Ovary (tissue), 9 donors: Measurements from ENCODE around the gene TMTC4. TPM values are rescaled to one million over a fixed set of nuclear protein-coding genes. Genes with fewer than 3 reads are reported as not detected.
A peak's percentile ranks its signal among the peaks of the same experiment; 100 is the strongest.

Experiments
- DNase-seq, 5 donors: peaks; one replicate each; pipeline ENCODE4 v3.0.0-alpha.2; 2019 to 2020
- H3K27ac ChIP-seq, 2 donors: fragments of 200-600 bp; one replicate each; pipeline versions ENCODE4 v1.5.1 to v1.8.0; 2019 to 2022
- H3K27me3 ChIP-seq: fragments of 200-600 bp; one replicate; pipeline ENCODE4 v1.8.0; 2022
- H3K36me3 ChIP-seq: fragments of 200-600 bp; sonication (generic); one replicate; pipeline ENCODE4 v1.5.1; 2019
- H3K4me1 ChIP-seq: one replicate; pipeline ENCODE4 v1.8.1; 2013; ENCODE audit warnings: mild to moderate bottlenecking, moderate library complexity; ENCODE audit not compliant: insufficient read depth
- H3K4me3 ChIP-seq: fragments of 200-600 bp; sonication (generic); one replicate; pipeline ENCODE4 v1.5.1; 2017
- H3K9me3 ChIP-seq, 2 donors: fragments of 200-600 bp in 1 of 2; sonication (generic) in 1 of 2; one replicate each; pipeline versions ENCODE4 v1.5.1 to v1.8.1; 2013 to 2019; ENCODE audit warnings: mild to moderate bottlenecking in 1 of 2, moderate library complexity in 1 of 2
- EP300 ChIP-seq: sonication (generic); formaldehyde crosslinking; IDR thresholded peaks from one replicate; pipeline ENCODE4 v1.6.1; 2017; ENCODE audit warnings: antibody characterized with exemption
- POLR2A ChIP-seq: fragments of 450-650 bp; IDR thresholded peaks from one replicate; pipeline ENCODE4 v1.6.1; 2017; ENCODE audit warnings: antibody characterized with exemption, mild to moderate bottlenecking, moderate library complexity
- WGBS, 3 donors: extraction: QIAGEN DNeasy Blood & Tissue Kit in 1 of 3; methylation state at CpG; one replicate each; pipeline versions ENCODE4 v1.1.5 to v1.1.7; 2013 to 2017; 5-methylcytosine and 5-hydroxymethylcytosine counted together
- intact Hi-C, 4 donors: fragments of 100-400 bp; cut with DNase I; formaldehyde crosslinking; loops; one replicate each; pipeline versions ENCODE4 v1.11.0 to v1.15.1; 2022 to 2023
- polyA plus RNA-seq, 2 donors: library from polyadenylated mRNA; stranded (reverse); fragments of 200-250 nt in 1 of 2; fragments of 350-450 nt in 1 of 2; fragmentation: Illumina TruSeq in 1 of 2; extraction: RNeasy Lipid Tissue Mini Kit (QIAGEN cat#74804) in 1 of 2; gene quantifications; one replicate each; pipeline ENCODE4 v1.2.3, GENCODE V29; 2013 to 2014
- total RNA-seq, 7 donors: library from RNA; depleted of rRNA in 2 of 7; stranded (reverse); fragments of >200 nt in 2 of 7; fragmentation: NEBNext Ultra II Directional in 3 of 7; extraction: Animal tissue kit (Norgen Biotek cat#: 25700) in 3 of 7; gene quantifications; one replicate each; pipeline versions ENCODE4 v1.1.0 to v1.2.4, GENCODE V29; 2016 to 2023
- TF ChIP-seq, protein P1 (sequence below), 3 donors: fragments of 450-650 bp in 2 of 3; fragments of 200-600 bp in 1 of 3; IDR thresholded peaks; one replicate each; pipeline versions ENCODE4 v1.5.1 to v1.8.0; 2016 to 2022; ENCODE audit warnings: antibody characterized with exemption in 3 of 3, mild to moderate bottlenecking in 1 of 3
- donor health status: DM: no; HTN: no; CAD: no; lungs with moderate emphysema.
- donor health status: DM: no; HTN: no; CAD: no.
- donor health status: Bipolar disorder and iron deficiency.
- donor health status: DM: yes; HTN: yes; CAD: no.
- donor health status: DM: no; HTN: no; CAD: no.
- donor health status: DM: yes; HTN: yes; CAD: no.

TMTC4 gene
- total and polyA plus RNA-seq, 9 donors = 5.9 to 22.4 (median 10.7) TPM

DNA sequence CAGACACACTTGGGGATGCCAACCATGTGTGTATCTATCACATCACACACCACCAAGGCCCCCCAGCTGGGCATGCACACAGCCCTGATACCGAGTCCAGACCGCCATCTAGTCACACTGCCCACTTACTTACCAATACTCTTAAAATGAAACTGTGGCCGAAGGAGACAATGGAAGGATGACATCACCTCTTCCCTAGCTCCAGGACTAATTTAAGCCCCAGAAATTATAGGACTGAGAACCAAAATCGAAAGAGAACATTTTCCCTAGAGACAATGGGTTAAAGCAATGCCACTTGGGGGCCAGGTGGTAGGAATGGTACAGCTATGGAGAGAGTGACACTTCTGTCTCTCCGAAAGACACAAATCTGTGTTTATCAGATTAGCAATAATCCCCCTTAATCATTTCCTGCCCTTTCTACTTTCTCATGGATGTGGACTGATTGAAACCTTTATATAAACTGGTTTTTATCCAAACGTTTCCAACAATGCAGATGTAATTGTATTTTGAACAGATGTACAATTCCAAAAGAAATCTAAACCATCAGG is 85.3 kb downstream of the TMTC4 start:
- no peaks in the 10 kb centered on the region for H3K9me3 ChIP-seq
- no peak for DNase-seq
- peaks cover 7% of the 10 kb centered on the region for H3K4me1 ChIP-seq
- peak overlapping the region; percentile 63 for H3K4me3 ChIP-seq
- H3K27me3 ChIP-seq = no peaks in the 10 kb centered on the region
- WGBS, 3 donors = 74 to 78% (median 77%) methylated on average over 6 of the region's 6 CpGs
- intact Hi-C loops = no loop called here
- no peaks in the 10 kb centered on the region for H3K36me3 ChIP-seq
- TF ChIP-seq, protein P1, sequence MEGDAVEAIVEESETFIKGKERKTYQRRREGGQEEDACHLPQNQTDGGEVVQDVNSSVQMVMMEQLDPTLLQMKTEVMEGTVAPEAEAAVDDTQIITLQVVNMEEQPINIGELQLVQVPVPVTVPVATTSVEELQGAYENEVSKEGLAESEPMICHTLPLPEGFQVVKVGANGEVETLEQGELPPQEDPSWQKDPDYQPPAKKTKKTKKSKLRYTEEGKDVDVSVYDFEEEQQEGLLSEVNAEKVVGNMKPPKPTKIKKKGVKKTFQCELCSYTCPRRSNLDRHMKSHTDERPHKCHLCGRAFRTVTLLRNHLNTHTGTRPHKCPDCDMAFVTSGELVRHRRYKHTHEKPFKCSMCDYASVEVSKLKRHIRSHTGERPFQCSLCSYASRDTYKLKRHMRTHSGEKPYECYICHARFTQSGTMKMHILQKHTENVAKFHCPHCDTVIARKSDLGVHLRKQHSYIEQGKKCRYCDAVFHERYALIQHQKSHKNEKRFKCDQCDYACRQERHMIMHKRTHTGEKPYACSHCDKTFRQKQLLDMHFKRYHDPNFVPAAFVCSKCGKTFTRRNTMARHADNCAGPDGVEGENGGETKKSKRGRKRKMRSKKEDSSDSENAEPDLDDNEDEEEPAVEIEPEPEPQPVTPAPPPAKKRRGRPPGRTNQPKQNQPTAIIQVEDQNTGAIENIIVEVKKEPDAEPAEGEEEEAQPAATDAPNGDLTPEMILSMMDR (IDR thresholded peaks at IDR 0.05) = no peak
- TF ChIP-seq EP300 (no peak), POLR2A (no peak)
- no peak overlapping the region for H3K27ac ChIP-seq

- intact Hi-C loops = no loop called here
- H3K27me3 ChIP-seq = no peaks in the 10 kb centered on the region
- H3K9me3 ChIP-seq = no peaks in the 10 kb centered on the region
- H3K4me1 ChIP-seq = peaks cover 7% of the 10 kb centered on the region
- H3K4me3 ChIP-seq = peak within 1 kb of the TSS; percentile 63
- peak; percentile 64 to 88 (median 74) for DNase-seq
- TF ChIP-seq, protein P1 (IDR thresholded peaks at IDR 0.05) = peak; percentile 32 to 71 (median 66)
- no peak for TF ChIP-seq POLR2A
- H3K36me3 ChIP-seq = no peaks in the 10 kb centered on the region
- H3K27ac ChIP-seq = peak within 1 kb of the TSS in 1 of 2 donors; percentile 24
- 7 to 11% (median 8%) methylated on average over 67 to 82 of the region's 82 CpGs for WGBS, 3 donors
These were observed 86.0 kb downstream of the TMTC4 start, which contains the start of gene GGACT for GRCh38 chr13:100588331-100589177. Gene GGACT, minus strand, starts transcription at chr13:100588789. Its CDS starts 56,198 bp downstream, at chr13:100532591.

DNA sequence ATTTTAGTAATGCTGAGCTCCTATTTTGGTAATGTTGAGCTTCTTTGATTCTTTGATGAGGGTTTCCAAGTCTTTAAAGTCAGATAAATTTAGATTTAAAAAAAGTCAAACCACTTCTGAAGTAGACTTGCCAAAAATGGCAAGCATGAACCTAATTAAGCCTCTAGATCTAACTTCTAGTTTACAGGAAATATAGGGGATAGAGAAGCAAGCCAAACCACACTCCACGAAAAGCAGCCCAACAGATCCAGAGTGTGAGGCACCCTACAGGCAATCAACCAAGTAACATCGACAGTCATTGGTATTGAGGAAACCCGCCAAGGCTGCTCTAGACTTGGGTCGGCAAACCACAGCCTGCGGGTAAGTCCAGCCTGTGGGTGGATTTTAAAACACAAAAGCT is 89.7 kb downstream of the TMTC4 start:
- no peaks in the 10 kb centered on the region for H3K27me3 ChIP-seq
- H3K4me3 ChIP-seq = no peak overlapping the region
- TF ChIP-seq, protein P1 (IDR thresholded peaks at IDR 0.05) = no peak
- TF ChIP-seq EP300 (no peak), POLR2A (no peak)
- no peak for DNase-seq
- 71 to 82% (median 76%) methylated on average over 5 of the region's 5 CpGs for WGBS, 3 donors
- peaks cover 7% of the 10 kb centered on the region for H3K4me1 ChIP-seq
- intact Hi-C loops = no loop called here
- no peaks in the 10 kb centered on the region for H3K9me3 ChIP-seq
- no peaks in the 10 kb centered on the region for H3K36me3 ChIP-seq
- no peak overlapping the region for H3K27ac ChIP-seq

DNA sequence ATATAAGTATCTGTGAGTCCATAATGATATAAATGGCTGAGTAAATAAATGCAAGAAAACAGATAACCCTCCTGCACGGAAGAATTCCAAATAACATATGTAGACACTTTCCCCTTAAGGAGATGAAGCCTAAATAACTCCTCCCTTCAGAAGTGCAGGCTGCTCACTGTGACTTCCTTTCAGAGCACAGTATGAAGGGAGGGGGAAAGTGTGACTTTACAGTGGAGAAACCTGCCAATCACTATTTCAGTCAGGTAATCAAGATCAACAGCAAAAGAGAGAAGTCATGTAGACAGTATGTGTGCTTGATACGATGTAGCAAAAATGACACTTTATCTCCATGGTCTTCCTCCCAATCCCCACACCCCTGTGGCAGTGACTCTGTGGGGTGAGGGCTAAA is 93.1 kb downstream of the TMTC4 start:
- intact Hi-C loops = no loop called here
- Histone ChIP-seq H3K9me3 (no peaks in the 10 kb centered on the region), H3K27ac (no peak overlapping the region), H3K4me3 (no peak overlapping the region), H3K27me3 (no peaks in the 10 kb centered on the region), H3K36me3 (no peaks in the 10 kb centered on the region), H3K4me1 (no peaks in the 10 kb centered on the region)
- 94 to 98% (median 96%) methylated on average over 2 of the region's 2 CpGs for WGBS, 3 donors
- TF ChIP-seq, protein P1 (IDR thresholded peaks at IDR 0.05) = no peak
- TF ChIP-seq POLR2A (no peak), EP300 (no peak)
- DNase-seq = no peak
